Measurements from ENCODE around the gene FCHO1.

Gene FCHO1

DNA sequence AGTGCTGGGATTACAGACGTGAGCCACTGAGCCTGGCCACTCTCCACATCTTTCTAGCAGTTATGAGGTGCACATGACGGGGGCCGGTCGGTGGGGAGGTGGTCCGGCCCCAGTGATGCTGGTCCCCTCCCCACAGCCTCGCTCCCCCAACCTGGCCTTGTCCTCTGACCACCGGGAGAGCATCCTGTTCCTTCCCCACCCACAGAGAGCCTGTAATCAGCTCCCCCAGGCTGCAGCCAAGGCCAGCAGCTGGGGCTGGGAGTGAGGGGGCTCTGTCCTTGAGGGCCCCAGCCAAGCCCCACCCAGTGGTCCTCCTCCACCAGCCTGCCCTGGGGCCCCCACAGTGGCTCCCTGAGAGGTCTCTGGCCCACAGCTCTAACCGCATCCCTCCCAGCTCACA, 73.1 kb downstream of the FCHO1 start:
- peaks cover 0 to 52% of the 10 kb centered on the region in 2 donors for H3K27me3 ChIP-seq
- no peaks in the 10 kb centered on the region for H3K4me1 ChIP-seq
- no peak overlapping the region for H3K4me3 ChIP-seq
- no peak for DNase-seq
- no peak overlapping the region for H3K27ac ChIP-seq
- H3K9me3 ChIP-seq, result no peaks in the 10 kb centered on the region
- TF ChIP-seq, protein P1, sequence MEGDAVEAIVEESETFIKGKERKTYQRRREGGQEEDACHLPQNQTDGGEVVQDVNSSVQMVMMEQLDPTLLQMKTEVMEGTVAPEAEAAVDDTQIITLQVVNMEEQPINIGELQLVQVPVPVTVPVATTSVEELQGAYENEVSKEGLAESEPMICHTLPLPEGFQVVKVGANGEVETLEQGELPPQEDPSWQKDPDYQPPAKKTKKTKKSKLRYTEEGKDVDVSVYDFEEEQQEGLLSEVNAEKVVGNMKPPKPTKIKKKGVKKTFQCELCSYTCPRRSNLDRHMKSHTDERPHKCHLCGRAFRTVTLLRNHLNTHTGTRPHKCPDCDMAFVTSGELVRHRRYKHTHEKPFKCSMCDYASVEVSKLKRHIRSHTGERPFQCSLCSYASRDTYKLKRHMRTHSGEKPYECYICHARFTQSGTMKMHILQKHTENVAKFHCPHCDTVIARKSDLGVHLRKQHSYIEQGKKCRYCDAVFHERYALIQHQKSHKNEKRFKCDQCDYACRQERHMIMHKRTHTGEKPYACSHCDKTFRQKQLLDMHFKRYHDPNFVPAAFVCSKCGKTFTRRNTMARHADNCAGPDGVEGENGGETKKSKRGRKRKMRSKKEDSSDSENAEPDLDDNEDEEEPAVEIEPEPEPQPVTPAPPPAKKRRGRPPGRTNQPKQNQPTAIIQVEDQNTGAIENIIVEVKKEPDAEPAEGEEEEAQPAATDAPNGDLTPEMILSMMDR (IDR thresholded peaks at IDR 0.05), result no peak
- H3K36me3 ChIP-seq, result no peaks in the 10 kb centered on the region
- intact Hi-C loops (cut with DNase I; ENCODE audit: low total_unique reads), result no loop called here

DNA sequence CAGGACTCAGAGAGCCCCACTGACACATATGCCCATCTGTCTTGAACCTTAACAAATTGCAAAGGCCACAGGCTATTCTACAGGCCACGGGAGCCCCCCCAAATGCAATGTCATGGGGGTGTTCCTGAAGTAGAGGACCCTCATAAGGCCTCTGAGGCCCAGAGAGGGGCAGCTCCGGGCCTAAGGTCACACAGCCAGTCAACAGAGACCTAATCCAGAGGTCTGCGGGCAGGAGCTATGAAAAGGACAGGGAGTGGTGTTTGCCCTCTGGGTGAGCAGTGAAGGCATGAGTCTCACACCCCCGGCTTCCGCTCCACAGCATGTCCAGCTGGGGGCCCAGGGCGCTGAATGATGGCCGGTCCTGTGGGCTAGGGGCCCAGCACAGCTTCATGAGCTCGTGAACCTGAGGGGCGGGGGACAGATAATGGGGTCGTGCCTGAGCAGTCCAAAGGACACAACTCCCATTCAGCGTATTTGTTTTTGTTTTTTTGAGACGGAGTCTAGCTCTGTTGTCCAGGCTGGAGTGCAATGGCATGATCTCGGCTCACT, 75.3 kb downstream of the FCHO1 start:
- Histone ChIP-seq H3K27me3 (peaks cover 0 to 68% of the 10 kb centered on the region in 2 donors), H3K9me3 (no peaks in the 10 kb centered on the region), H3K4me1 (peaks cover 0 to 8% (median 0%) of the 10 kb centered on the region in 4 donors), H3K36me3 (no peaks in the 10 kb centered on the region), H3K27ac (no peak overlapping the region), H3K4me3 (no peak overlapping the region)
- no peak for DNase-seq
- TF ChIP-seq, protein P1 (IDR thresholded peaks at IDR 0.05), result no peak
- intact Hi-C loops (cut with DNase I; ENCODE audit: low total_unique reads), result no loop called here

GRCh38 chr19:17829855-17830566, 78.7 kb downstream of the FCHO1 start:
- Histone ChIP-seq H3K4me1 (peaks cover 0 to 8% (median 0%) of the 10 kb centered on the region in 4 donors), H3K36me3 (no peaks in the 10 kb centered on the region), H3K27ac (no peak overlapping the region), H3K9me3 (no peaks in the 10 kb centered on the region), H3K27me3 (peaks cover 0 to 82% of the 10 kb centered on the region in 2 donors), H3K4me3 (no peak overlapping the region)
- DNase-seq, result no peak
- TF ChIP-seq, protein P1 (IDR thresholded peaks at IDR 0.05), result no peak
- intact Hi-C loops (cut with DNase I; ENCODE audit: low total_unique reads), result no loop called here

DNA sequence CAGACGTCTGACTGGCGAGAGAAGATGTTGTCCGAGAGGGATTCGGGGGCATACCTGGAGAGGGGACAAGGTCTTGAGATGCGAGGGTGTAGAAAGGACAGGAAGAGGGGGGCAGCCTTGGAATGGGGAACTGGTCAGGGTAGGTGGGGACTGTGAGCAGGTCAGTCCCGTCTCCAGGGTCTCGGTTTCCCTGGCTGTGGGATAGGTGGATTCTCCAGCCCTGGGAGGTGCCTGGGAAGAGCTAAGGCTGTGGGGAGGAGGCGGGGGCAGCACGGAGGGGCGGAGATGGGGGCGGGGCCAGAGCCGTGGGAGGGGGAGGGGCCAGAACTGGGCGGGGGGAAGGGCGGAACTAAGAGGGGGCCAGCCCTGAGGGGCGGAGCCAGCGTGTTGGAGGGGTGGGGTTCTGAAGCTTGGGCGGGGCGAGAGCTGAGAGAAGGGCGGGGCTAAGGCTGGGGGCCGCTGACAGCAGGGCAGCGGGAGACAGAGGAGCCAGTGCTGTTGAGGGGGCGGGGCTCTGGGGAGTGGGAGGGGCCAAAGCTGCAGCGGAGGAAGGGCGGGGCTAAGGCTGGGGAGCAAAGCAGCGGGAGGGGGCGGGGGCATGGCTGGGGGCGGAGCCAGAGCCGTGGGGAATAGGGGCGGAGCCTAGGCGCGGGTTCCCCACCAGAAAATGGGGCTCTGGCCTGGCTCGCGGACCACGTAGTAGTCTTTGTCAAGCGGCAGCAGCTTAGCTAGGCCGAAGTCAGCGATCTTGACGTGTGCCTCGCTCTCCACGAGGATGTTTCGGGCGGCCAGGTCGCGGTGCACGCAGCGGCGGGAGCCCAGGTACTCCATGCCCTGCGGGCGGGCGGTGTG, 79.5 kb downstream of the FCHO1 start:
- H3K27me3 ChIP-seq, result peaks cover 0 to 84% of the 10 kb centered on the region in 2 donors
- DNase-seq, result no peak
- no peak overlapping the region for H3K27ac ChIP-seq
- TF ChIP-seq, protein P1 (IDR thresholded peaks at IDR 0.05), result no peak
- no peaks in the 10 kb centered on the region for H3K36me3 ChIP-seq
- peaks cover 0 to 8% (median 0%) of the 10 kb centered on the region in 4 donors for H3K4me1 ChIP-seq
- H3K9me3 ChIP-seq, result no peaks in the 10 kb centered on the region
- intact Hi-C loops (cut with DNase I; ENCODE audit: low total_unique reads), result no loop called here
- no peak overlapping the region for H3K4me3 ChIP-seq

GRCh38 chr19:17831419-17831888, 80.2 kb downstream of the FCHO1 start:
- intact Hi-C loops (cut with DNase I; ENCODE audit: low total_unique reads), result no loop called here
- TF ChIP-seq, protein P1 (IDR thresholded peaks at IDR 0.05), result no peak
- H3K4me1 ChIP-seq, result peaks cover 0 to 8% (median 0%) of the 10 kb centered on the region in 4 donors
- DNase-seq, result no peak
- H3K4me3 ChIP-seq, result no peak overlapping the region
- no peaks in the 10 kb centered on the region for H3K36me3 ChIP-seq
- H3K27ac ChIP-seq, result no peak overlapping the region
- H3K9me3 ChIP-seq, result no peaks in the 10 kb centered on the region
- H3K27me3 ChIP-seq, result peaks cover 0 to 81% of the 10 kb centered on the region in 2 donors
